ENCODE data around the gene KCNE3.

KCNE3 gene

DNA sequence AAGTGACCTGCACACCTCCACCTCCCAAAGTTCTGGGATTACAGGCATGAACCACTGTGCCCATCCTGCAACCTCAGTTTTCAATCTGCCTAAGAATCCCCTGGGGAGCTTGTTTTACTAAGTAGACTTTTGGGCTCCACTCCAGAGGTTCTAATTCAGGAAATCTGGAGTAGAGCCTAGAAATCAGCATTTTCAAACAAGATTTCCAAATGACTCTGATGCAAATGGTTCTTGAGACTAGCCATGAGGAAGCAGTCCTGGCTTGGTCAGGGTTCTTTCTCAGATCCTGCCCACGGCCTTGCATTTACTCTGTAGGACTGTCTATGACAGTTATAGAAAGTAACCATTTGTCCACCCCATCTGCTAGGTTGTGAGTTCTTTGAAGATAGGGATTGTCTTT, 1.6 kb upstream of the KCNE3 start:
- H3K36me3 ChIP-seq (ENCODE audit: control insufficient read depth, insufficient read depth, low read length), result no peaks in the 10 kb centered on the region
- H3K9me3 ChIP-seq (ENCODE audit: control insufficient read depth, low read length), result no peaks in the 10 kb centered on the region
- H3K79me2 ChIP-seq, result no peaks in the 10 kb centered on the region
- H3K4me3 ChIP-seq (ENCODE audit: low read depth, low read length), result no peak overlapping the region
- H3K4me2 ChIP-seq (ENCODE audit: low read length), result no peak overlapping the region
- no peaks in the 10 kb centered on the region for H3K27me3 ChIP-seq (ENCODE audit: control insufficient read depth, insufficient read depth, low read length)
- TF ChIP-seq, protein P1, sequence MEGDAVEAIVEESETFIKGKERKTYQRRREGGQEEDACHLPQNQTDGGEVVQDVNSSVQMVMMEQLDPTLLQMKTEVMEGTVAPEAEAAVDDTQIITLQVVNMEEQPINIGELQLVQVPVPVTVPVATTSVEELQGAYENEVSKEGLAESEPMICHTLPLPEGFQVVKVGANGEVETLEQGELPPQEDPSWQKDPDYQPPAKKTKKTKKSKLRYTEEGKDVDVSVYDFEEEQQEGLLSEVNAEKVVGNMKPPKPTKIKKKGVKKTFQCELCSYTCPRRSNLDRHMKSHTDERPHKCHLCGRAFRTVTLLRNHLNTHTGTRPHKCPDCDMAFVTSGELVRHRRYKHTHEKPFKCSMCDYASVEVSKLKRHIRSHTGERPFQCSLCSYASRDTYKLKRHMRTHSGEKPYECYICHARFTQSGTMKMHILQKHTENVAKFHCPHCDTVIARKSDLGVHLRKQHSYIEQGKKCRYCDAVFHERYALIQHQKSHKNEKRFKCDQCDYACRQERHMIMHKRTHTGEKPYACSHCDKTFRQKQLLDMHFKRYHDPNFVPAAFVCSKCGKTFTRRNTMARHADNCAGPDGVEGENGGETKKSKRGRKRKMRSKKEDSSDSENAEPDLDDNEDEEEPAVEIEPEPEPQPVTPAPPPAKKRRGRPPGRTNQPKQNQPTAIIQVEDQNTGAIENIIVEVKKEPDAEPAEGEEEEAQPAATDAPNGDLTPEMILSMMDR (IDR thresholded peaks at IDR 0.05), result no peak
- no peak overlapping the region for H2AFZ ChIP-seq
- no peaks in the 10 kb centered on the region for H3K4me1 ChIP-seq
- H3K27ac ChIP-seq, result no peak overlapping the region
- no peak overlapping the region for H3K9ac ChIP-seq

DNA sequence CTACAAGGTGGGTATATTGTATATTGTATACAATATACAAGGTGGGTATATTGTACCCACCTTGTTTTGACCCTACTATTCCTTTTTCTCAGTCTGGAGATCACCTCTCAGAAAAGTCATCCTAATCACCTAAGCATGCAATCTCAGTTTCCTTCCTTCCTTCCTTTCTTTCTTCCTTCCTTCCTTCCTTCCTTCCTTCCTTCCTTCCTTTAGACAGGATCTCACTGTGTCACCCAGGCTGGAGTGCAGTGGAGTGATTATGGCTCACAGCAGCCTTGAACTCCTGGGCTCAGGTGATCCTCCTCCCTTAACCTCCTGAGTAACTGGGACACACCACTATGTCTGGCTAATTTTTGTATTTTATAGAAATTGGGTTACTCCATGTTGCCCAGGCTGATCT, 1.2 kb upstream of the KCNE3 start:
- H3K36me3 ChIP-seq (ENCODE audit: control insufficient read depth, insufficient read depth, low read length), result no peaks in the 10 kb centered on the region
- no peak overlapping the region for H3K4me2 ChIP-seq (ENCODE audit: low read length)
- no peaks in the 10 kb centered on the region for H3K9me3 ChIP-seq (ENCODE audit: control insufficient read depth, low read length)
- H3K79me2 ChIP-seq, result no peaks in the 10 kb centered on the region
- no peak overlapping the region for H2AFZ ChIP-seq
- H3K27ac ChIP-seq, result no peak overlapping the region
- no peaks in the 10 kb centered on the region for H3K4me1 ChIP-seq
- no peak overlapping the region for H3K9ac ChIP-seq
- no peak overlapping the region for H3K4me3 ChIP-seq (ENCODE audit: low read depth, low read length)
- TF ChIP-seq, protein P1 (IDR thresholded peaks at IDR 0.05), result no peak
- H3K27me3 ChIP-seq (ENCODE audit: control insufficient read depth, insufficient read depth, low read length), result no peaks in the 10 kb centered on the region

DNA sequence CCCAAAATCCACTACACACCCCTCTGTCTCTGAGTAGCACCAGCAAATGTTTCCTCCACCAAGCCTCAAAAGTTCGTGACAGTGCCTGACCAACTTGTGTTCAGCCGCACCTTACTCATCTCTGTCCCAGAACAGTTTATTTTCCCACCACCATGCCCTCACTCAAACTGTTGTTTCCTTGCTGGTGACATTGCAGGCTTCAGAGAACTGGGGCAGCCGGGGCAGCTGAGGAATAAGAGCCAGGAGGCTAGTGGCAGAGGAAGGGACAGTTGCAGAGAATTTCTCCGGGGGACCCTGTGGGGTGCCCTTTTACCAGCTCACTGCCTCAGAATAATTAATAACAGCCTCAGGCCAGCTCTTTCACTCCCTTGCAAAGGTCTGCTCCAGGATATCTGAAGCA, 709 bp upstream of the KCNE3 start:
- Histone ChIP-seq H3K9ac (no peak overlapping the region), H3K27ac (no peak overlapping the region), H3K36me3 (ENCODE audit: control insufficient read depth, insufficient read depth, low read length) (no peaks in the 10 kb centered on the region), H3K4me2 (ENCODE audit: low read length) (no peak overlapping the region), H3K79me2 (no peaks in the 10 kb centered on the region), H3K9me3 (ENCODE audit: control insufficient read depth, low read length) (no peaks in the 10 kb centered on the region), H3K4me1 (no peaks in the 10 kb centered on the region), H3K27me3 (ENCODE audit: control insufficient read depth, insufficient read depth, low read length) (no peaks in the 10 kb centered on the region), H3K4me3 (ENCODE audit: low read depth, low read length) (no peak overlapping the region), H2AFZ (peak overlapping the region; percentile 72)
- TF ChIP-seq, protein P1 (IDR thresholded peaks at IDR 0.05), result no peak

DNA sequence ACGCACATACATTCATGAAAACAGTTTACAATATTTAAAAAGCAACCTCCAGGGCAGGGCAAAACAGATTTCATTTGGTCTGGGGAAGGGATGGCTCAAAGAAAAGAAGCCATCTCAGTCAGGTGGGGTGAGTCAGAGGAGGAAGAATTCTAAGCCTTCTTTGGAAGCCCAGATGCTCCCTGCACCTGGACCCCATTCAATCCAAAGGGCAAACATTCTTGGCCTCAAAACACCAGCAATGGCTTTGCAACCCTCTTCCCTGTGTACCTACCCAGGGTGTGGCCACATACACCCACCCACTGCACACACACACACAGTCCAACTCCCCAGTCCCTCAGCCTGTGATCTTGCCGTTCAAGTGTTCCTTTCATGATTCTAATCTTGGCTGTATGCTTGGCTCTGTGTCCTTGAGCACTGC, 2.0 kb downstream of the KCNE3 start:
- H3K27me3 ChIP-seq (ENCODE audit: control insufficient read depth, insufficient read depth, low read length), result no peaks in the 10 kb centered on the region
- H3K9me3 ChIP-seq (ENCODE audit: control insufficient read depth, low read length), result no peaks in the 10 kb centered on the region
- H2AFZ ChIP-seq, result no peak overlapping the region
- no peaks in the 10 kb centered on the region for H3K36me3 ChIP-seq (ENCODE audit: control insufficient read depth, insufficient read depth, low read length)
- TF ChIP-seq, protein P1 (IDR thresholded peaks at IDR 0.05), result no peak
- no peak overlapping the region for H3K27ac ChIP-seq
- H3K4me3 ChIP-seq (ENCODE audit: low read depth, low read length), result no peak overlapping the region
- H3K4me2 ChIP-seq (ENCODE audit: low read length), result no peak overlapping the region
- no peaks in the 10 kb centered on the region for H3K4me1 ChIP-seq
- no peaks in the 10 kb centered on the region for H3K79me2 ChIP-seq
- H3K9ac ChIP-seq, result no peak overlapping the region

DNA sequence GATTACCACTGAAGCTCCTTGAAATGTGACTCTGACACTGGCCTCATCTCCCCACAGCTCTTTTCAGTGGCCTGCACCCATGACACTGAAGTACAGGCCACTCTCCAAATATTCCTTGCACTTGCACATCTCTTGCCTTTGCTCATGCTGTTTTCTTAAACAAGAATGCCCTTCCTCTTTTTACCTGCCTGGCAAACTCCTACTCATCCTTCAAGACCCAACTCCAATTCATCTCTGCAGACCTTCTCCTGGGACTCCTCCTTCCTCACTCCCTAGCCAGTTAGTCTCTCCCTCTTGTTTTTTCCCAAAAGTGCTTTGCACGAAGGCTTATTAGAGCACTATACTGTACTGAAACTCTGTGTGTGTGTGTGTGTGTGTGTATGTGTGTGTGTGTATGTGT, 2.6 kb downstream of the KCNE3 start:
- Histone ChIP-seq H3K27ac (no peak overlapping the region), H3K9ac (no peak overlapping the region), H3K4me3 (ENCODE audit: low read depth, low read length) (no peak overlapping the region), H3K4me2 (ENCODE audit: low read length) (no peak overlapping the region), H3K9me3 (ENCODE audit: control insufficient read depth, low read length) (no peaks in the 10 kb centered on the region), H2AFZ (no peak overlapping the region), H3K79me2 (no peaks in the 10 kb centered on the region), H3K4me1 (no peaks in the 10 kb centered on the region), H3K27me3 (ENCODE audit: control insufficient read depth, insufficient read depth, low read length) (no peaks in the 10 kb centered on the region), H3K36me3 (ENCODE audit: control insufficient read depth, insufficient read depth, low read length) (no peaks in the 10 kb centered on the region)
- TF ChIP-seq, protein P1 (IDR thresholded peaks at IDR 0.05), result no peak
